Measurements from ENCODE around the gene ZSCAN10. TPM values are rescaled to one million over a fixed set of nuclear protein-coding genes. Genes with fewer than 3 reads are reported as not detected.
A peak's percentile ranks its signal among the peaks of the same experiment; 100 is the strongest.

ZSCAN10 gene
- total and polyA plus RNA-seq, 2 of the 13 experiments (the other 11 are each of a cell fraction or from before 2014, with no cell fraction given): not detected

DNA sequence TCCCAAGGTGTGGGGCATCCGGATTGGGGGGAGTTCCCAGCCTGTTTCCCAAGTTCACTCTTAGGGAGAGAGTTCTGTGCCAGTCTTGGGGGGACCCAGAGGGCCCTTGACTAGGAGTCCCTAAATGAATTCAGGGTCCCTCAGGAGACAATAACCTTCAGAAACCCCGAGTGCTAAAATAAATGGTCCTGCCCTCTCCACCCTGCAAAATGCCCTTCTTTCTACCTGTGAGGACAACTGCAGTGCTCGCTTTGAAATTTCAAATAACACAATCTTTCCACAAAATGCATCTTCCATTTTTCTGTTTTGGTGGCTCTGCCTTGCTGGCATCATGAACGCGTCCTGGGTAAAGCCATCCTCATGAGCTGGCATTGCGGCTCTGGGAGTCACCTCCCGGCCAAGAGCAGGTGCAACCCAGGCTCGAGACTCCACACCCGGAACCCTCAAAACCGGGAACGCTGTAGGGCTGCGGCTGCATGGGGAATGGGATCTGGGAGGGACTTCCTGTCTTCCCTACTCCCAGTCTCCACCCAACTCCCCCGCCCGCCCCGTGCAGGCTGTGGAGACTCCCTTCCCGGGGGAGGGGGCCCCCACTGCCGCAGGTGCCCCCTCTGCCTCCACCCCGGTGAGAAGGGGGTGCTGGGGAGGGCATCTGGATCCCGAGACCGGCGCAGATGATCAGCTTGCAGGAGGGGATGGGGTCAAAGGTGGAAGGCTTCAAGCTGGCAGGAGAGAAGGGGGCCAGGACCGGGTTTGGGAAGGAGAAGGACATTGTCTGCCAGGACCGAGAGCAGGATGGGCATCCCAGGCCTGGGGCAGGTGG is 13.2 kb upstream of the ZSCAN10 start, which contains the start of gene ZNF205 (continued):
- TF ChIP-seq, protein P1, sequence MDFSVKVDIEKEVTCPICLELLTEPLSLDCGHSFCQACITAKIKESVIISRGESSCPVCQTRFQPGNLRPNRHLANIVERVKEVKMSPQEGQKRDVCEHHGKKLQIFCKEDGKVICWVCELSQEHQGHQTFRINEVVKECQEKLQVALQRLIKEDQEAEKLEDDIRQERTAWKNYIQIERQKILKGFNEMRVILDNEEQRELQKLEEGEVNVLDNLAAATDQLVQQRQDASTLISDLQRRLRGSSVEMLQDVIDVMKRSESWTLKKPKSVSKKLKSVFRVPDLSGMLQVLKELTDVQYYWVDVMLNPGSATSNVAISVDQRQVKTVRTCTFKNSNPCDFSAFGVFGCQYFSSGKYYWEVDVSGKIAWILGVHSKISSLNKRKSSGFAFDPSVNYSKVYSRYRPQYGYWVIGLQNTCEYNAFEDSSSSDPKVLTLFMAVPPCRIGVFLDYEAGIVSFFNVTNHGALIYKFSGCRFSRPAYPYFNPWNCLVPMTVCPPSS (IDR thresholded peaks at IDR 0.05): no peak
- TF ChIP-seq ZBTB7B (CRISPR knock-in tag; IDR thresholded peaks at IDR 0.05) (peak; percentile 62), ZC3H13 (CRISPR knock-in tag; IDR thresholded peaks at IDR 0.05) (peak; percentile 83; the same call in 1 of the 2 replicates), ZNF839 (CRISPR knock-in tag; IDR thresholded peaks at IDR 0.05; ENCODE audit: borderline replicate concordance) (no peak), JARID2 (CRISPR knock-in tag; IDR thresholded peaks at IDR 0.05; ENCODE audit: insufficient replicate concordance) (no peak), PCBP1 (IDR thresholded peaks at IDR 0.05; ENCODE audit: borderline replicate concordance, low read depth, low read length) (0 out of 2 replicates have a peak, but pooled peaks have one; percentile 68), NONO (IDR thresholded peaks at IDR 0.05) (no peak), NONO (CRISPR knock-in tag; conservative IDR thresholded peaks at IDR 0.05) (peak; percentile 90), ZNF577 (CRISPR knock-in tag; IDR thresholded peaks at IDR 0.05; ENCODE audit: borderline replicate concordance, low read depth) (no peak), ONECUT2 (CRISPR knock-in tag; IDR thresholded peaks at IDR 0.05) (no peak), POLR2AphosphoS2 (IDR thresholded peaks at IDR 0.05; ENCODE audit: low read depth, low read length) (no peak)
- TF ChIP-seq, protein P2, sequence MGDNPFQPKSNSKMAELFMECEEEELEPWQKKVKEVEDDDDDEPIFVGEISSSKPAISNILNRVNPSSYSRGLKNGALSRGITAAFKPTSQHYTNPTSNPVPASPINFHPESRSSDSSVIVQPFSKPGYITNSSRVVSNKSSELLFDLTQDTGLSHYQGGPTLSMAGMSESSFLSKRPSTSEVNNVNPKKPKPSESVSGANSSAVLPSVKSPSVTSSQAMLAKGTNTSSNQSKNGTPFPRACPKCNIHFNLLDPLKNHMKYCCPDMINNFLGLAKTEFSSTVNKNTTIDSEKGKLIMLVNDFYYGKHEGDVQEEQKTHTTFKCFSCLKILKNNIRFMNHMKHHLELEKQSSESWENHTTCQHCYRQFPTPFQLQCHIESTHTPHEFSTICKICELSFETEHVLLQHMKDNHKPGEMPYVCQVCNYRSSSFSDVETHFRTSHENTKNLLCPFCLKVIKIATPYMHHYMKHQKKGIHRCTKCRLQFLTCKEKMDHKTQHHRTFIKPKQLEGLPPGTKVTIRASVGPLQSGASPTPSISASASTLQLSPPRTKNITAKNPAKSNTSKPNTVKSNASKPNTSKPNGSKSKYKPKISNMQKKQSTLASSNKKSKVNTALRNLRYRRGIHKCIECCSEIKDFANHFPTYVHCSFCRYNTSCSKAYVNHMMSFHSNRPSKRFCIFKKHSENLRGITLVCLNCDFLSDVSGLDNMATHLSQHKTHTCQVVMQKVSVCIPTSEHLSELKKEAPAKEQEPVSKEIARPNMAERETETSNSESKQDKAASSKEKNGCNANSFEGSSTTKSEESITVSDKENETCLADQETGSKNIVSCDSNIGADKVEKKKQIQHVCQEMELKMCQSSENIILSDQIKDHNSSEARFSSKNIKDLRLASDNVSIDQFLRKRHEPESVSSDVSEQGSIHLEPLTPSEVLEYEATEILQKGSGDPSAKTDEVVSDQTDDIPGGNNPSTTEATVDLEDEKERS (CRISPR knock-in tag; IDR thresholded peaks at IDR 0.05): peak; percentile 82; the same call in 1 of the 2 replicates
- TF ChIP-seq, protein P3, sequence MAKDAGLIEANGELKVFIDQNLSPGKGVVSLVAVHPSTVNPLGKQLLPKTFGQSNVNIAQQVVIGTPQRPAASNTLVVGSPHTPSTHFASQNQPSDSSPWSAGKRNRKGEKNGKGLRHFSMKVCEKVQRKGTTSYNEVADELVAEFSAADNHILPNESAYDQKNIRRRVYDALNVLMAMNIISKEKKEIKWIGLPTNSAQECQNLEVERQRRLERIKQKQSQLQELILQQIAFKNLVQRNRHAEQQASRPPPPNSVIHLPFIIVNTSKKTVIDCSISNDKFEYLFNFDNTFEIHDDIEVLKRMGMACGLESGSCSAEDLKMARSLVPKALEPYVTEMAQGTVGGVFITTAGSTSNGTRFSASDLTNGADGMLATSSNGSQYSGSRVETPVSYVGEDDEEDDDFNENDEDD (CRISPR knock-in tag; IDR thresholded peaks at IDR 0.05; ENCODE audit: borderline replicate concordance): peak; percentile 65; the same call in 1 of the 2 replicates
- TF ChIP-seq, protein P4, sequence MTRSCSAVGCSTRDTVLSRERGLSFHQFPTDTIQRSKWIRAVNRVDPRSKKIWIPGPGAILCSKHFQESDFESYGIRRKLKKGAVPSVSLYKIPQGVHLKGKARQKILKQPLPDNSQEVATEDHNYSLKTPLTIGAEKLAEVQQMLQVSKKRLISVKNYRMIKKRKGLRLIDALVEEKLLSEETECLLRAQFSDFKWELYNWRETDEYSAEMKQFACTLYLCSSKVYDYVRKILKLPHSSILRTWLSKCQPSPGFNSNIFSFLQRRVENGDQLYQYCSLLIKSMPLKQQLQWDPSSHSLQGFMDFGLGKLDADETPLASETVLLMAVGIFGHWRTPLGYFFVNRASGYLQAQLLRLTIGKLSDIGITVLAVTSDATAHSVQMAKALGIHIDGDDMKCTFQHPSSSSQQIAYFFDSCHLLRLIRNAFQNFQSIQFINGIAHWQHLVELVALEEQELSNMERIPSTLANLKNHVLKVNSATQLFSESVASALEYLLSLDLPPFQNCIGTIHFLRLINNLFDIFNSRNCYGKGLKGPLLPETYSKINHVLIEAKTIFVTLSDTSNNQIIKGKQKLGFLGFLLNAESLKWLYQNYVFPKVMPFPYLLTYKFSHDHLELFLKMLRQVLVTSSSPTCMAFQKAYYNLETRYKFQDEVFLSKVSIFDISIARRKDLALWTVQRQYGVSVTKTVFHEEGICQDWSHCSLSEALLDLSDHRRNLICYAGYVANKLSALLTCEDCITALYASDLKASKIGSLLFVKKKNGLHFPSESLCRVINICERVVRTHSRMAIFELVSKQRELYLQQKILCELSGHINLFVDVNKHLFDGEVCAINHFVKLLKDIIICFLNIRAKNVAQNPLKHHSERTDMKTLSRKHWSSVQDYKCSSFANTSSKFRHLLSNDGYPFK (CRISPR knock-in tag; IDR thresholded peaks at IDR 0.05; ENCODE audit: borderline replicate concordance): no peak; the same call in 1 of the 2 replicates
- TF ChIP-seq, protein P5, sequence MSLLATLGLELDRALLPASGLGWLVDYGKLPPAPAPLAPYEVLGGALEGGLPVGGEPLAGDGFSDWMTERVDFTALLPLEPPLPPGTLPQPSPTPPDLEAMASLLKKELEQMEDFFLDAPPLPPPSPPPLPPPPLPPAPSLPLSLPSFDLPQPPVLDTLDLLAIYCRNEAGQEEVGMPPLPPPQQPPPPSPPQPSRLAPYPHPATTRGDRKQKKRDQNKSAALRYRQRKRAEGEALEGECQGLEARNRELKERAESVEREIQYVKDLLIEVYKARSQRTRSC (CRISPR knock-in tag; IDR thresholded peaks at IDR 0.05; ENCODE audit: low read depth): no peak
